Body of pancreas (tissue), 4 donors: ENCODE results near the gene CCDC137. TPM values are rescaled to one million over a fixed set of nuclear protein-coding genes. Genes with fewer than 3 reads are reported as not detected.

Experiments used
- ATAC-seq: fragments of 150-250 bp; one replicate; pipeline ENCODE4 v1.9.1; 2016
- DNase-seq, 4 donors: peaks; one replicate each; pipeline ENCODE4 v3.0.0-alpha.2; 2019
- H3K27ac ChIP-seq, 4 donors: fragments of 200-600 bp; sonication (generic); 1 replicate in 3 of 4; 2 replicates in 1 of 4; pipeline versions ENCODE4 v1.5.1 to v1.6.1; 2016 to 2019; ENCODE audit warnings: mild to moderate bottlenecking in 1 of 4, mixed read lengths in 1 of 4, moderate library complexity in 1 of 4
- H3K27me3 ChIP-seq, 2 donors: fragments of 200-600 bp; sonication (generic); one replicate each; pipeline ENCODE4 v1.6.0; 2016; ENCODE audit warnings: mild to moderate bottlenecking in 1 of 2
- H3K36me3 ChIP-seq, 2 donors: fragments of 200-600 bp; sonication (generic); replicated peaks in 1 of 2; 2 replicates each; pipeline ENCODE4 v1.5.1; 2016; ENCODE audit warnings: low read depth in 2 of 2; ENCODE audit not compliant: insufficient read depth in 1 of 2
- H3K4me1 ChIP-seq: fragments of 200-600 bp; sonication (generic); one replicate; pipeline ENCODE4 v1.6.0; 2016
- H3K4me3 ChIP-seq, 2 donors: fragments of 200-600 bp; sonication (generic); 1 replicate in 1 of 2; 2 replicates in 1 of 2; pipeline ENCODE4 v1.5.1; 2016 to 2019
- H3K9me3 ChIP-seq, 3 donors: fragments of 200-600 bp; sonication (generic); 1 replicate in 2 of 3; 2 replicates in 1 of 3; pipeline ENCODE4 v1.5.1; 2016
- POLR2A ChIP-seq, 3 donors: fragments of 450-650 bp; IDR thresholded peaks; one replicate each; pipeline ENCODE4 v1.6.1; 2016; ENCODE audit warnings: antibody characterized with exemption in 3 of 3, mild to moderate bottlenecking in 2 of 3
- WGBS, 2 donors: methylation state at CpG; one replicate each; pipeline ENCODE4 v1.1.5; 2017; 5-methylcytosine and 5-hydroxymethylcytosine counted together
- intact Hi-C: fragments of 100-400 bp; cut with DNase I; formaldehyde crosslinking; loops from one replicate; pipeline ENCODE4 v1.15.1; 2023
- total RNA-seq, 2 donors: library from RNA; depleted of rRNA; stranded (reverse); fragments of >200 nt; gene quantifications; one replicate each; pipeline ENCODE4 v1.1.0, GENCODE V29; 2016
- TF ChIP-seq, protein P1 (sequence below), 7 experiments: fragments of 450-650 bp in 4 of 7; fragments of 200-600 bp in 3 of 7; sonication (generic) in 3 of 7; IDR thresholded peaks; one replicate each; pipeline ENCODE4 v1.5.1; 2016 to 2019; ENCODE audit warnings: antibody characterized with exemption in 7 of 7

CCDC137 gene
- total RNA-seq, 2 donors from 2014 or later: 6.2 to 21.4 TPM

DNA sequence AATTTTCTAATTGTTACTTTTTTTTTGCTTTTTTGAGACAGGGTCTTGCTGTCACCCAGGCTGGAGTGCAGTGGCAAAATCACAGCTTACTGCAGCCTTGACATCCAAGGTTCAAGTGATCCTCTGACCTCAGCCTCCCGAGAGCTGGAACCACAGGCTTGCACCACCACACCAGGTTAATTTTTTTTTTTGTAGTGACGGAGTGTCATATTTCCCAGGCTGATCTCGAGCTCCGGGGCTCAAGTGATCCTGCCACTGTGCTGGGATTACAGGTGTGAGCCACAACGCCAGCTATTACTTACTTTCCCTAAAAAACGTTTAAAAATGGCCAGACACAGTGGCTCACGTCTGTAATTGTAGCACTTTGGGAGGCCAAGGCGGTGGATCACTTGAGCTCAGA lies 36.3 kb upstream of the CCDC137 start:
- Histone ChIP-seq H3K9me3 (no peaks in the 10 kb centered on the region), H3K27me3 (no peaks in the 10 kb centered on the region), H3K4me1 (peaks cover 14% of the 10 kb centered on the region), H3K27ac (no peak overlapping the region), H3K4me3 (no peak overlapping the region), H3K36me3 (peaks cover 6 to 22% of the 10 kb centered on the region in 2 donors)
- TF ChIP-seq, protein P1, sequence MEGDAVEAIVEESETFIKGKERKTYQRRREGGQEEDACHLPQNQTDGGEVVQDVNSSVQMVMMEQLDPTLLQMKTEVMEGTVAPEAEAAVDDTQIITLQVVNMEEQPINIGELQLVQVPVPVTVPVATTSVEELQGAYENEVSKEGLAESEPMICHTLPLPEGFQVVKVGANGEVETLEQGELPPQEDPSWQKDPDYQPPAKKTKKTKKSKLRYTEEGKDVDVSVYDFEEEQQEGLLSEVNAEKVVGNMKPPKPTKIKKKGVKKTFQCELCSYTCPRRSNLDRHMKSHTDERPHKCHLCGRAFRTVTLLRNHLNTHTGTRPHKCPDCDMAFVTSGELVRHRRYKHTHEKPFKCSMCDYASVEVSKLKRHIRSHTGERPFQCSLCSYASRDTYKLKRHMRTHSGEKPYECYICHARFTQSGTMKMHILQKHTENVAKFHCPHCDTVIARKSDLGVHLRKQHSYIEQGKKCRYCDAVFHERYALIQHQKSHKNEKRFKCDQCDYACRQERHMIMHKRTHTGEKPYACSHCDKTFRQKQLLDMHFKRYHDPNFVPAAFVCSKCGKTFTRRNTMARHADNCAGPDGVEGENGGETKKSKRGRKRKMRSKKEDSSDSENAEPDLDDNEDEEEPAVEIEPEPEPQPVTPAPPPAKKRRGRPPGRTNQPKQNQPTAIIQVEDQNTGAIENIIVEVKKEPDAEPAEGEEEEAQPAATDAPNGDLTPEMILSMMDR (IDR thresholded peaks at IDR 0.05): no peak
- TF ChIP-seq POLR2A (IDR thresholded peaks at IDR 0.05): no peak
- ATAC-seq (no peak), DNase-seq (no peak)
- intact Hi-C loops: no loop called here
- WGBS, 2 donors: 79 to 80% methylated on average over 8 of the region's 8 CpGs

DNA sequence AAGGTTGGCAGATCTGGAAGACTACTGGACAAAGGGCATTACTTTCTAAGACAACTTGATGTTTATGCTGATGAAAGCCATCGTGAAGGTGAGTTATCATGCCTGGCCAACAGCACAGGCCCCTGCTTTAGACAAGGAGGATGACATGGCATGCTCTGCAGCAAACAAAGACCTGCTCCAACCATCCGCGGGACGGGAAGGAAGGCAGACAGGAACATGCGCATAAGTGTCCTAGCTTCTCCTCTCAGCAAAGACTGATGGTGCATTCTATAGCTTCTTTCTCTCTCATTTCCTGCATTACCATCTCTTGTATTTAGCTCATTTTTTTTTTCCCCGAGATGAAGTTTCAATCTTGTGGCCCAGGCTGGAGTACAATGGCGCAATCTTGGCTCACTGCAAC lies 35.1 kb upstream of the CCDC137 start:
- peaks cover 6 to 19% of the 10 kb centered on the region in 2 donors for H3K36me3 ChIP-seq
- intact Hi-C loops: no loop called here
- ATAC-seq: no peak
- H3K27me3 ChIP-seq: no peaks in the 10 kb centered on the region
- no peak overlapping the region for H3K4me3 ChIP-seq
- H3K27ac ChIP-seq: no peak overlapping the region
- DNase-seq: no peak
- 75 to 93% methylated on average over 7 of the region's 7 CpGs for WGBS, 2 donors
- H3K4me1 ChIP-seq: peaks cover 23% of the 10 kb centered on the region
- TF ChIP-seq, protein P1 (IDR thresholded peaks at IDR 0.05): no peak
- TF ChIP-seq POLR2A (IDR thresholded peaks at IDR 0.05): no peak
- H3K9me3 ChIP-seq: no peaks in the 10 kb centered on the region

DNA sequence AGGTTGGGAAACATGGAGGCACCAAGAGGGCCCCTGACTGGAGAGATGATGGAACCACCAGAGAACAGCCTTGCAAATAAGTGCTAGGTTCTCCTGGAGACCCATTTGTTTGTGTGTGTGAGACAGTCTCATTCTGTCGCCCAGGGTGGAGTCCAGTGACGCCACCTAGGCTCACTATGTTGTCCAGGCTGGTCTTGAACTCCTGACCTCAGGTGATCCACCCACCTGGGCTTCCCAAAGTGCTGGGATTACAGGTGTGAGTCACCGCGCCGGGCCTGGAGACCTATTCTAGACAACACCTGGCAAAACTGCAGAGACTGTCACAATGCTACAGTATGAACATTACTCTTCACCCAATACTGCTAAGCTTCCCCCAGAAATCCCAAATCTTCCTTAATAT lies 31.1 kb upstream of the CCDC137 start:
- H3K9me3 ChIP-seq: no peaks in the 10 kb centered on the region
- H3K36me3 ChIP-seq: no peaks in the 10 kb centered on the region
- no peaks in the 10 kb centered on the region for H3K27me3 ChIP-seq
- peaks cover 23% of the 10 kb centered on the region for H3K4me1 ChIP-seq
- TF ChIP-seq, protein P1 (IDR thresholded peaks at IDR 0.05): no peak
- no peak for TF ChIP-seq POLR2A (IDR thresholded peaks at IDR 0.05)
- 67 to 91% methylated on average over 5 of the region's 5 CpGs for WGBS, 2 donors
- ATAC-seq (no peak), DNase-seq (no peak)
- no peak overlapping the region for H3K27ac ChIP-seq
- intact Hi-C loops: no loop called here
- H3K4me3 ChIP-seq: no peak overlapping the region

DNA sequence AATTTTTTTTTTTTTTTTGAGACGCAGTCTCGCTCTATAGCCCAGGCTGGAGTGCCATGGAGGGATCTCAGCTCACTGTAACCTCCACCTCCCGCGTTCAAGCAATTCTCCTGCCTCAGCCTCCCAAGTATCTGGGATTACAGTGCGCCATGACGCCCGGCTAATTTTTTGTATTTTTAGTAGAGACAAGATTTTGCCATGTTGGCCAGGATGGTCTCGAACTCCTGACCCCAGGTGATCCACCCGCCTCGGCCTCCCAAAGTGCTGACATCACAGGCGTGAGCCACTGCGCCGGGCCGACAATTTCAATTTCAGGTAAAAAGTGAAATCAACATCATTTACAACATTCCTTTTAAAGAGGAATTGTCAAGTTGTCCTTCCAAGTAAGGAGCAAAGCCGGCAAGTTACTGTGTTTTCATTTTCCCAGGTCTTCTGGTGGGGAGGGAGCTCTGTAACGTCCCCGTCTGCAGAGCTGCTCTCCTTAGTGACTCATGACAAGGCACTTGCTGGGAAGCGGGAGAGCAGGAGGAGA lies 30.5 kb upstream of the CCDC137 start:
- WGBS, 2 donors: 18 to 19% methylated on average over 18 of the region's 18 CpGs
- intact Hi-C loops: no loop called here
- peak overlapping the region; percentile 48 to 54 for H3K4me3 ChIP-seq

More for the DNA sequence above, 30.5 kb upstream of the CCDC137 start:
- no peaks in the 10 kb centered on the region for H3K36me3 ChIP-seq
- no peak for DNase-seq
- TF ChIP-seq, protein P1 (IDR thresholded peaks at IDR 0.05): no peak
- TF ChIP-seq POLR2A (IDR thresholded peaks at IDR 0.05): no peak
- peak; percentile 15 for ATAC-seq
- peak overlapping the region; percentile 76 to 93 (median 88) for H3K27ac ChIP-seq
- H3K27me3 ChIP-seq: no peaks in the 10 kb centered on the region
- H3K4me1 ChIP-seq: peaks cover 23% of the 10 kb centered on the region
- H3K9me3 ChIP-seq: no peaks in the 10 kb centered on the region
